Measurements from ENCODE around the gene BLOC1S2. TPM values are rescaled to one million over a fixed set of nuclear protein-coding genes. Genes with fewer than 3 reads are reported as not detected.
"Not testable (repeated sequence)": the region's sequence is repeated elsewhere in the genome, so short reads cannot be mapped to it uniquely, and the experiment has no call there.

BLOC1S2 gene
- polyA plus RNA-seq, 4 donors: 31.9 to 41.5 (median 38.0) TPM

DNA sequence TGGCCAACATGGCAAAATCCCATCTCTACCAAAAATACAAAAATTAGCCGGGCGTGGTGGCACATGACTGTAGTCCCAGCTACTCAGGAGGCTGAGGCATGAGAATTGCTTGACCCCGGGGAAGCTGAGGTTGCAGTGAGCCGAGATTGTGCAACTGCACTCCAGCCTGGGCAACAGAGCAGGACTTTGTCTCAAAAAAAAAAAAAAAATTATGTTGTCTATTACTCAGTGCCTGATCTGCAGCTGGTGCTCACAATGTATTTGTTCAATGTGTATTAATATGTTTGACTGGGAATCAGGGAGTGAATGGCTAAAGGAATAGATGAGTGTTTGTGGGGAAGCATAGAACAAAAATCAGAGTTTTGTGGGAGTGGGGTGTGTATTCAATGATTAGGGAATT, 5.8 kb upstream of the BLOC1S2 start:
- DNase-seq (ENCODE audit: low read depth in 4 of 4, low spot score in 2 of 4): not testable (repeated sequence)

DNA sequence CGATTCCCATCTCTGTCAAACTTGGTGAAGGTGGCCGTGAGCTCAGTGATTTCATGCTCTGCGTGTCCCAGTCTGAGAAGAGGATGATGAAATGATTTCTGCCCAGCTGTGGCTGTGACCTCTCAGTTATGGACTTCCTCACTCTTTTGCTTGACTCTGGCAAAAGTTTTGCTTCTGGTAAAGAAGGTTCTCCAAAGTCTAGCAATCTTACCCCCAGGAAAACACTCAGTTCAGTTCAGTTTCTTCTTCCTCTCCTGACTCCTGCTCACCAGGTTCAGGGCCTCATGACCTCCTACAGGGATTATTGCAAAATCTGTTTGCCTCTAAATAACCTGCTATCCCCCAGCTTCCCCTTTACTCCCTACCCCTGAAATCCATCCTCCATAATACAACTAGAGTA, 4.9 kb upstream of the BLOC1S2 start:
- no peak for DNase-seq (ENCODE audit: low read depth in 4 of 4, low spot score in 2 of 4)

DNA sequence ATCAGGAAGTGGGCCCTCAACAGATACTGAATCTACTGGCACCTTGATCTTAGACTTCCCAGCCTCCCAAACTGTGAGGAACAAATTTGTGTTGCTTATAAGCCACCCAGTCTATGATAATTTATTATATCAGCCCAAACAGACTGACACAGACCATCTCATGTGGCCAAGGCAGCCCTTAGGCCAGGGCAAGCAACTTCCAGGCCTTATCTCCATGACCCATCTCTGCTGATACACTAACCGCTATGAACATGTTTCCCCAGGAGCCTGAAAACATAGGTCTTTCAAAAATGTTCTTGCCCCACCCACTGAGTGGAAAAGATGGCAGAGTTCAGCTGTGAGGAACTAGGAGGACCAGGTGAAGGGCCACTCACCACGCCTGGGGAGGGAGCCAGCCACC, 3.2 kb upstream of the BLOC1S2 start:
- DNase-seq (ENCODE audit: low read depth in 4 of 4, low spot score in 2 of 4): no peak

DNA sequence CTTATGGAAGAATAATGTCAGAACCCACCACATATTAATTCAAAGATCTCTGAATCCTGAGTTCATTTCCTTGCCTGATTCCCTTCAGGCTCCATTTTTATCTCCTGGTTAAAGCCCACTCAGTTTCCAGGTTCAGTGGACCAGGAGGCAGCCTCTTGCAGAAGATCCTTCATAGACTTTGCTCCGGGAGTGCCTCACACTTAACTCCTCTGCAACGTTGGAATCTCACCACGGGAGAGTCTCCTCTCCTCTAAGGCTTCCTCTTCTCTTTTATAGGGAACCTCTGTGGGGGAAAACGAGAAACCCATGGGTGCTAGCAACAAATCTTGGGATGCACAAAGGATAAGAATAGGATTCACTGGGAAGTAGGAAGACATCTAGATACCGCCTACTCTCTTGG, 1.7 kb upstream of the BLOC1S2 start:
- no peak for DNase-seq (ENCODE audit: low read depth in 4 of 4, low spot score in 2 of 4)

DNA sequence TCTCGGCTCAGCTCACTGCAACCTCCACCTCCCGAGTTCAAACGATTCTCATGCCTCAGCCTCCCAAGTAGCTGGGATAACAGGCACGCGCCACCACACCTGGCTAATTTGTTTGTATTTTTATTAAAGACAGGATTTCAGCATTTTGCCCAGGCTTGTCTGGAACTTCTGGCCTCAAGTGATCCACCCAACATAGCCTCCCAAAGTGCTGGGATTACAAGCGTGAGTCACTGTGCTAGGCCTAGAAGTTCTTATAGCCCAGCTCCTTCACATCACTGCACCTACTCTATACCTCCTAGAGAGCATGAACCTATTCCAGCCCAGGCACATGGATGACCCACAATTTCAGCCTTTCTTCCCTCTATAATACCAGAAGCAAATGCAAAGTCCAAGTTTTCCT, 1.3 kb upstream of the BLOC1S2 start:
- no peak for DNase-seq (ENCODE audit: low read depth in 4 of 4, low spot score in 2 of 4)

DNA sequence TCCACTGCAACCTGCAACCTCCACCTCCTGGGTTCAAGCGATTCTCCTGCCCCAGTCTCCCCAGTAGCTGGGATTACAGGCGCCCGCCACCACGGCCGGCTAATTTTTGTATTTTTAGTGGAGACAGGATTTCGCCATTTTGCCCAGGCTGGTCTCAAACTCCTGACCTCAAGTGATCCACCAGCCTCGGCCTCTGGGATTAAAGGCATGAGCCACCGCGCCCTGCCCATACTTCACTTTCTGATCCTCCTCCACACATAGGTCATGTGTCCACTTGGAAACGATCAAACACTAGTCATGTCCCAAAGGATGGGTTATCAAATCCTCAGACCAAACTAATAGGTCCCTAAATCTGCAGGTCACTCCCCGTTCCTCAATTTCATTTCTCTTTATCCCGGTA, 1.2 kb downstream of the BLOC1S2 start:
- not testable (repeated sequence) for DNase-seq (ENCODE audit: low read depth in 4 of 4, low spot score in 2 of 4)

DNA sequence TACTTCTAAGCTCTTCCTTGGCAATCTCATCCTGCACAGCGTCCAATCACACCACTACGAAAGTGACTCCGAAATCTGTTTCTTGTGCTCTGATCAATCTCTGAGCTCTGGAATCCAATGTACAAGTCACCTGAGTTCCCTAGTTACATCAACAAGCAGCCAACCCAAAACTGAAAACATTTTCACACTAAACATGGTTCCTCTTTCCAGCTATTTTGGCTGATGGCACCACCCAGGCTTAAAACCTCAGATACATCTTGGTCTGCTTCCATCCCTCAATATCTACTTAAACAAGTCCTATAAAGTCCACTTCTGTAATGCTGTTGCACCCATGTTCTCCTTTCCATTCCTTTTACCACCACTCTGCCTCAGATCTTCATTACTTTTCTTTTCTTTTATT, 3.6 kb downstream of the BLOC1S2 start:
- no peak for DNase-seq (ENCODE audit: low read depth in 4 of 4, low spot score in 2 of 4)

DNA sequence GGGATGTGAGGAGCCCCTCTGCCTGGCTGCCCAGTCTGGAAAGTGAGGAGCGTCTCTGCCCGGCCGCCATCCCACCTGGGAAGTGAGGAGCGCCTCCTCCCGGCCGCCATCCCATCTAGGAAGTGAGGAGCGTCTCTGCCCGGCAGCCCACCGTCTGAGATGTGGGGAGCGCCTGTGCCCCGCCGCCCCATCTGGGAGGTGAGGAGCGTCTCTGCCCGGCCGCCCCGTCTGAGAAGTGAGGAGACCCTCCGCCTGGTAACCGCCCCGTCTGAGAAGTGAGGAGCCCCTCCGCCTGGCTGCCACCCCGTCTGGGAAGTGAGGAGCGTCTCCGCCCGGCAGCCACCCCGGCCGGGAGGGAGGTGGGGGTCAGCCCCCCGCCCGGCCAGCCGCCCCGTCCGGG, 9.5 kb downstream of the BLOC1S2 start:
- DNase-seq (ENCODE audit: low read depth in 4 of 4, low spot score in 2 of 4): not testable (repeated sequence)

DNA sequence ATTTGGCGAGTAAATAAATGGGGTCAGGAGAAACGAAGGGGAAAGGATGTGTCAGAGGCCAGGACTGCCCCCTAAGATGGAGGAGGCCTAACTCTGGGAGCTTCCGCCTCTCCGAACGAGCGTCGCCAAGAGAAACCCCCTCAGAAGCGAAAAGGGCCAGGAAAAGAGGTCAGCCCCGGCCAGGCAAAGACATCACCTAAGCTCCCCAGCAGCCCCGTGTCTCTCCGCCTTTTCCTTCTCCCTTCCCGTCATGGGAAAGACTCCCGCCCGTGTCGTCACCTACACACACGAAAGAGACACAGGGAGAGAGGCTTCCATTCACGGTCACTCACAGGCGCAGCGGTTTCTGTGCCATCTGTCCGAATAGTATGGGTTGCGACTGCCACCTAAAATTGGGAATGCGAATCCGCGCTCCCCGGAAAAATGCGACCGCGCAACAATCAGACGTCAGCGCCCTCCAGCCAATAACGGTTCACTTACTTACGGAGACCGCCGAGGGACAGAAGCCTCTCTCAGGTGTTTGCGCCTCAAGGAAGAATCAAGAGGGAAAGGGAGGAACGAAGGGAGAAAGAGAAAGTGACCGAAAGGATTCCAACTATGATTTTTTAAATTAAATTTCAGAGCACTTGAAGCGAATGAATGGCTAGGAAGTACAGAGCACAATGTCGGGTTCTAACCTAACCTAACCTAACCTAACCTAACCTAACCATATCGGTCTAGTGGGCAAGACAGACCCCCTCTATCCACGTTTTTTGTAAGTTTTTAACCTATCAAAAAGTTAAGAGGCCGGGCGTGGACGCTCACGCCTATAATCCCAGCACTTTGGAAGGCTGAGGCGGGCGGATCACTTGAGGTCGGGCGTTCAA, 19.0 kb downstream of the BLOC1S2 start, which contains the start of gene CWF19L1:
Gene CWF19L1 (minus strand): TSS at position 400 of the 866 bp plus-strand sequence. CDS start 45 bp downstream, at position 355.
- peak; percentile 58 to 86 (median 82) for DNase-seq (ENCODE audit: low read depth in 4 of 4, low spot score in 2 of 4)

DNA sequence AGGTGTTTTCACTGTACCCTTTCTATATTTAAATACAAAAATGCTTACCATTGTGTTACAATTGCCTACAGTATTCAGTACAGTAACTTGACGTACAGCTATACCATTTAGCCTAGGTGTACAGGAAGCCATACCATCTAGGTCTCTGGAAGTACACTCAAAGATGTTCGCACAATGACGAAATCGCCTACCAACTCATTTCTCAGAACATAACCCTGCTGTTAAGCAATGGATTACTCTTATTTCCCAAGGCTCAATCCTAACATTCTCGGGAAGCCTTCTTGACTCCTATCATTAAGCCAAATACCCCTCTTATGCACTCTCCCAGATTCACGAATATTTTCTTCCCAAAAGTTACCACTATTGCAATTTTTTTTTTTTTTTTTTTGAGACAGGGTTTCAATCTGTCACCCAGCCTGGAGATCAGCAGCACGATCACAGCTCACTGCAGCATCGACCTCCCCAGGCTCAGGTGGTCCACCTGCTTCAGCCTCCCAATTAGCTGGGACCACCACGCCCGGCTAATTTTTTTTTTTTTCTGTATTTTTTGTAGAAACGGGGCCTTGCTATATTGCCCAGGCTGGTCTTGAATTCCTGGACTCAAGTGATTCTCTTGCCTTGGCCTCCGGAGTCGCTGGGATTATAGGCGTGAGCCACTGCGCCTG, 20.5 kb downstream of the BLOC1S2 start:
- DNase-seq (ENCODE audit: low read depth in 4 of 4, low spot score in 2 of 4): no peak

DNA sequence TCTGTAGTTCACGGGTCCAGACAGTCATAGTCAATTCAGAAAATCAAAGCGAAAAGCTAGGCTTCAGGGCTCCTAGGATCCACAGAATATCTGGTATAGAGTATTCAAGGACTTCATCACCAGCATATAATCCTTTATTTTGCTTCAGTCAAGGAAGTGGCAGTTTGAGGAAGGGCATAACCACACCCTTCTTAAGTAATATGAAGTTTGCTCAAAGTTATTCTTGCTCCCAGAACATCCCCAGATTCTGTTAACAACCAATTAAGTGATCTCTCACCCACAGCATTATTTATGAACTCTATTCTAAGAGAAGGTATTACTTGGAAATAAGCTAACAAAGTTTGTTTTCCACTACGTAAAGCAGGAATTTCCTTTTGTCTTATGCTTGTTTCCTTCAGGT, 32.3 kb downstream of the BLOC1S2 start:
- no peak for DNase-seq (ENCODE audit: low read depth in 4 of 4, low spot score in 2 of 4)

DNA sequence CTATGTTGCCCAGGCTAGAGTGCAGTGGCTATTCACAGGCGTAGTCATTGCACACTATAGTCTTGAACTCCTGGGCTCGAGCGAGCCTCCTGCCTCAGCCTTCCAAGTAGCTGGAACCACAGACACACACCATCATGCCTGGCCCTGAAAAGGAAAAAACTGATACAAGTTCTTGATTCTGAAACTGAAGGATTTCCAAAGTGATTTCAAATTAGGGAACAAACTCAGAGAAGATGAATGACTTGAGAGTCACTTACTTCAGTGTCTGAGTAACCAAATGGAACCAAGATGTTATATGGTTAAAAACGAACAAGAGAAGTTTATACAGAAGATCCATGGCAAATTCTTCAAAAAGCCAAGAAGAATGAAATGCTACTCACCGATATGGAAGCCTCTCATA, 33.4 kb downstream of the BLOC1S2 start:
- DNase-seq (ENCODE audit: low read depth in 4 of 4, low spot score in 2 of 4): no peak

DNA sequence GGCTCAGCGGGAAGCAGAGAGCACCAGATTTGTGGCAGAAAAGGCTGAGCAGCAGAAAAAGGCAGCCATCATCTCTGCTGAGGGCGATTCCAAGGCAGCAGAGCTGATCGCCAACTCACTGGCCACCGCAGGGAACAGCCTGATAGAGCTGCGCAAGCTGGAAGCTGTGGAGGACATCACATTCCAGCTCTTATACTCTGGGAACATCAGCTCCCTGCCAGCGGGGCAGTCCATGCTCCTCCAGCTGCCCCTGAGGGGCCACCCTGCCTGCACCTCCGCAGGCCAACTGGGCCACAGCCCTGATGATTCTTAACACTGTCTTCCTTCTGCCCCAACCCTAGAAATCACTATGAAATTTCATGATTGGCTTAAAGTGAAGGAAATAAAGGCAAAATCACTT, 37.7 kb downstream of the BLOC1S2 start:
- no peak for DNase-seq (ENCODE audit: low read depth in 4 of 4, low spot score in 2 of 4)

DNA sequence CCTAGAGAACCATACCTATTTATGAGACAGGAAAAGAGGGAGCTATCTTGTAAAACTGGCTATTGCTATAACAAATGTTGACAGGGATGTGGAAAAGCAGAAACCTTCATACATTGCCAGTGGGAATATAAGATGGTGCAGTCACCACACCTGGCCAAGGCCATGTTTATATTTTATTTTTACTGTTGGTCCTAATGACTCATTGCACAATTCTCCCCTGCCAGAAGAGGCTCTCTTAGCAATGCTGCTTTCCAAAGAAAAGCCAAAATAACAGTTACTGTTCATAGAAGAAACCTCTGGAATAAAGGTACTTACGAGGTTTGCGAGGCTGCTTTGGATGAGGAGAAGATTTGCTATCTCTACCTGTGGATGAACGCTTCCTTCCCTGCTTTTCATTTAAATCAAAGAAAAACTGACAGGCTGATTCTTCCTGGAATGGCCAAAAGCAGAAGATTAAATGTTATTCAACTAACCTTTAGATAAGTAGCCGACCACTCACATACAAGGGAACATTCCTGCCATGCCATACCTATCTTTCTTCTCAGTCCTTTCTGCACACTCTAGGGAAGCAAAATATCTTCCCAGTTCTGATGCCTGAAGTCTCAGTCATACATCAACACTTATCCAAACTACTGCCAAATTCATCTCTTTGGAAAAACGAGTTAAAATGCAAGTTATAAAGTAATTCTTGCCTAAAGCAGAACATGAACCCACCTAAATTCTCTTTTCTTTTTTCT, 40.8 kb downstream of the BLOC1S2 start:
- no peak for DNase-seq (ENCODE audit: low read depth in 4 of 4, low spot score in 2 of 4)

DNA sequence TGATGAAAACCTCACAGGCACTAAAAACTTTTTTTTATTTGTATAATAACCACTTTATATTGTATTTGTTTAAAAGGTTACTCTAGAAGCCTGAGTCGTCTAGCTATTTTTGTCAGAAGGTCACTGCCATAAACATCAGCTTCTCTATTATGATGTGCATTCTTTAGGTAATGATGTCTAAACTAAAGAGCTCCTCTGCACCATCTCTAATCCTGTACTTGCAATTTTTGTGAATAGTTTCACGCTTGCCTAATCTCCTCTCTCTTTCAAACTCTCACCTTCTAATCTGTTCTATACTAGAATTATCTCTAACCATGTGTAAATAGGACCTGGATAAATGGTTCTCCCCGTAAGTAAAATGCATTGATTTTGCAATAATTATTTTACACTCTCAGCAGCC, 46.6 kb downstream of the BLOC1S2 start:
- DNase-seq (ENCODE audit: low read depth in 4 of 4, low spot score in 2 of 4): no peak

DNA sequence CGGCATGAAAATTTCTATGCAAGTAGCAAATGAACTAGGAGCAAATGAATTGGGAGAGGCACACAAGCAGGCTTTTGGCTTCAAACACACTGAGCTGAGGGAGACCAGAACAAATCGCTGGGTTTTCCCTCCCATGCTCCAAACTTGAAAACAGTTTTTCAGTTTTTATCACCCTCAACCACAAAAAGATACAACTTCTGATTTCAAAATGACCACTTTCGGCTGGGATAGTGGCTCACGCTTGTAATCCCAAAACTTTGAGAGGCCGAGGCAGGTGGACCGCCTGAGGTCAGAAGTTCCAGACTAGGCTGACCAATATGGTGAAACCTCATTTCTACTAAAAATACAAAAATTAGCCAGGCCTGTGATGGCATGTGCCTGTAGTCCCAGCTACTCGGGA, 48.1 kb downstream of the BLOC1S2 start:
- DNase-seq (ENCODE audit: low read depth in 4 of 4, low spot score in 2 of 4): no peak

DNA sequence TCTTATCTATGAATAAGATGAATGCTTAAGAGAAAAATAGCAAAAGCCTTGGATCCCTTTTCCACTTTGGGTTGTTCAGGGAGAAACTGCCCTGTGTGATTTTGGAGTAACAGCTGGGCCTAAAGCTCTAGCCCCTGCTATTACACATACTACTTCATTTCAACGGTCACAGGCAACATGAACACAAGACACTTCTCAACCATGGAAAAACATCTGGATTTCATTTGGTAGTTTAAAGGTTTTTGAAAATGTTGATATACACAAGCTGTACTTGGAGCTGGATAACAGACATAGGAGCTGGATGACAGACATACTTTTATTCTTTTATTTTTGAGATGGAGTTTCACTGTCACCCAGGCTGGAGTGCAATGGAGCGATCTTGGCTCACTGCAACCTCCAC, 54.4 kb downstream of the BLOC1S2 start:
- DNase-seq (ENCODE audit: low read depth in 4 of 4, low spot score in 2 of 4): no peak

DNA sequence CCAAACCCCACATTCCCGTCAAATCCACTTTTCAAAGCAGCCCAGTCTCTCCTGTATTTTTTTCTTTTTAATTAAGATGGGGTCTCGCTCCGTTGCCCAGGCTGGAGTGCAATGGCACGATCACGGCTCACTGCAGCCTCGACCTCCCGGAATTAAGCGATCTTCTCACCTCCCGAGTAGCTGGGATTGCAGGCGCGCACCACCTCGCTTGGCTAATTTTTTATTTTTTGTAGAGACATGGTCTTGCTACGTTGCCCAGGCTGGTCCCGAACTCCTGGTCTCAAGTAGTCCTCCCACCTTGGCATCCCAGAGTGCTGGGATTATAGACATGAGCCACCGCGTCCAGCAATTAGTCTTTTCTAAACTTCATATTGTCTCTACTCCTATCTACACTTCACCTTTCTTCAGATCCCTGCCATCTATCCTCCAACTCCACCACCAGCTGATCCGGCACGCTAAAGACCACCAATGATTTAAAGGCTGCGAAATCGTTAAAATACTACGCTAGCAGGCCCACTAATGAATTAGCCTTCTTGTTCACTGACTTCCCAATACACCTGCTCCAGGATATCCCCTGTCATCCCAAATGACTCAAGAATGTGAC, 56.6 kb downstream of the BLOC1S2 start:
- no peak for DNase-seq (ENCODE audit: low read depth in 4 of 4, low spot score in 2 of 4)

DNA sequence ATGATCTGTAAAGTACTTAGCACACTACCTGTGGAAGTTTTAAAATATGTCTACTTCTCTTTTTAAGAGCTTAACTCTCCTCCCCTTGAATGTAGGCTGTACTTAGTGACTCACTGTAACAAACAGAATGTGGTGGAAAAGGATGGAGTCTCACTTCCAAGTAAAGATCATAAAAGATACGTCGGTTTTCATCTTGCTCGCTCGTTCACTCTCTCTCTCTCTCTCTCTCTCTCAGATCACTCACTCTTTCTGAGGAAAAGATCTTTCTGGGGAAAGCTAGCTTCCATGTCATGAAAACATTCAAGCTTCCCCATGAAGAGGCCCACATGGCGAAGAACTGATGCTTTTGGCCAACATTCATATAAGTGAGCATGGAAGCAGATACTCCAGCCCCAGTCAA, 62.6 kb downstream of the BLOC1S2 start:
- no peak for DNase-seq (ENCODE audit: low read depth in 4 of 4, low spot score in 2 of 4)

All from left renal cortex interstitium (tissue), 4 donors.